Stimulated activated CD8-positive, alpha-beta memory T cell treated with anti-CD3 and anti-CD28 coated beads, Interleukin-4, amount 100 ng/mL, for 1 hour (primary cell): Measurements from ENCODE around the gene CD81.
"Not testable (repeated sequence)": the region's sequence is repeated elsewhere in the genome, so short reads cannot be mapped to it uniquely, and the experiment has no call there.

Source experiments
- DNase-seq, 2 donors: peaks; one replicate each; pipeline ENCODE4 v3.0.0-alpha.2; 2020; ENCODE audit warnings: low read depth in 2 of 2, low spot score in 1 of 2

Gene CD81

DNA sequence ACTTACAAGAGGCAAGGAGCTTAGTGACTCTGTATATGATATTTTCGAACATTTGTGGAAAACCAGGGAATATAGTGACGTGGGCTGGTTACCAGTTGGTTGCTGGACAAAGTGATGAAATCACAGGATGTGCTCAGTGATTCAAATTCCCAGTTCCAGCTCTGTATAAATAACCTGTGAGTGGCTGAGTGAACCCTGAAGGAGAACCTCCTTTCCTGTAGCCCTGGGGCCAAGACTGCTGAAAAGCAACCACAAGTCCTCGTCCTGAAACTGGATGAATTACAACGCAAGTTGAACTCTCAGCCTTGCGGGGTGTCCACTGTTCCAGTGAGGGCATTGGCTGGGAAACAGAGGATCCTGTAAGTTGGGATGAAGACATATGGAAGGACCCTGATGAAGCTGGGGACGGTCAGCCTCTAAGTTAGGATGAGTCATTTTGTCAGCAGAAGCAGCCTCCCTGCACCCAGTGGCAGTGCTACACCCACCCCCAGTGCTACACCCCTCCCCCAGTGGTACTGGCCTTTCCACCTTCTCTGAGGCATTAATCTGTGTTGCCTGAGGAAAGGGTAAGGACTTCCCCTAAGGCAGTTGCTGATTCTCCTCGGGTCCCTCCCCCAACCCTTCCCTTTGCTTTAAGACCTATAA, 22.0 kb upstream of the CD81 start:
- no peak for DNase-seq

GRCh38 chr11:2357246-2357645, 19.9 kb upstream of the CD81 start:
- no peak for DNase-seq

DNA sequence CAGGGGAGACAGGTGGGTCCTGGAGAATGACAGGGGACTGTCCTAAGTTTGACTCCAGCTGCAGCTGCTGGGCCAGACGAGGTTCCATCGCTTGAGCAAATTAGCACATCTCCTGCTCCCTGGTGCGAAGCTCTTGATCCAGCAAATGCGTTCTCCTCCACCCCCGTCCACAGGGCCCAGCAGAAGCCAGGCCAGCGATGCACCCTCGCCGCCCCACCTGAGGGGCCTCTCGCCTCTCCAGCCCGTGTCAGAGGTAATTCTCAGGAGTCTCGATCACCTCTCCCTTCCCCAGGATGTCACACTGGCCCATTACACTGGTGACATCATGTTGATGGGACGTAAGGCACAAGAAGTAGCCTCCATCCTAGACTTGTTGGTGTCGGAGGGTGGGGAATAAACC, 19.5 kb upstream of the CD81 start:
- DNase-seq: not testable (repeated sequence)

- no peak for DNase-seq
Observed at GRCh38 chr11:2358754-2359442, 18.2 kb upstream of the CD81 start.

- no peak for DNase-seq
Observed at GRCh38 chr11:2359557-2359956, 17.6 kb upstream of the CD81 start.

DNA sequence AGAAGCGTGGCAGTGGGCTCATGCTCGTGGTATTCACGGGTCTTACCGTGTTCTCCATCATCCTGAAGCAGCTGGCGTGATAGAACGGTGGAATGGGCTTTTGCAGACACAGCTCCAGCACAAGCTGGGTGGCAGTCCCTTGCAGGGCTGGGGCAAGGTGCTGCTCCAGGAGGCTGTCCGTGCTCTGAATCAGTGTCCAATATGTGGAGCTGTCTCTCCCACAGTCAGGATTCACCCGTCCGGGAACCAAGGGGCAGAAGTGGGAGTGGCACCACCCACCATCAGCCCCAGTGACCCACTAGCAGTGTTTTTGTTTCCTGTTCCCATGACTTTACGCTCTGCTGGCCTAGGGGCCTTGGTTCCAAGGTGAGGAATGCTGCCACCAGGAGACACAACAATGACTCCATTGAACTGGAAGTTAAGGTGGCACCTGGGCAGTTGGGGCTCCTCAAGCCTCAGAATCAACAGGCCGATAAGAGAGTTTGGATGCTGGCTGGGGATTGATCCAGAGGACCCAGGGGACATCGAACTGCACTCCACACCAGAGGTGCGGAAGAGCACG, 16.9 kb upstream of the CD81 start:
- DNase-seq: no peak

- DNase-seq: no peak
Observed at GRCh38 chr11:2361565-2361964, 15.5 kb upstream of the CD81 start.

DNA sequence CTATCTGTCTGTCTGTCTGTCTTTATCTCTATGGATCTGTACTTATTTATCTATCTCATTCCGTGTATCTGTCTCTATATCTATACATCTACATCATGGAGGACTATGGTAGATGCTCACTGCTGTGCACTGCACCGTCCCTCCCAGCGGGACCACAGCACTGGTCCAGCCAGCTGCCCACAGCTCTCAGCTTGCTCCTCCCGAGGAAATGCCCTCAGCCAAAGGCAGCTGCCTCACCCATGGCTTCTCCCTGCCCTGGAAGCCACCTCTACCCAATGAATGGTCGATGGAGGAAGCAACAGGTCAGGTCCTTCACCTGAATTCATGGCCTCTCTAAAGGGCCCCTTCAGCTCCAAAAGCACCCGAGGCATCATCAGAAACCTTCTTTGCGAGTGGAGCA, 14.7 kb upstream of the CD81 start:
- DNase-seq: no peak

DNA sequence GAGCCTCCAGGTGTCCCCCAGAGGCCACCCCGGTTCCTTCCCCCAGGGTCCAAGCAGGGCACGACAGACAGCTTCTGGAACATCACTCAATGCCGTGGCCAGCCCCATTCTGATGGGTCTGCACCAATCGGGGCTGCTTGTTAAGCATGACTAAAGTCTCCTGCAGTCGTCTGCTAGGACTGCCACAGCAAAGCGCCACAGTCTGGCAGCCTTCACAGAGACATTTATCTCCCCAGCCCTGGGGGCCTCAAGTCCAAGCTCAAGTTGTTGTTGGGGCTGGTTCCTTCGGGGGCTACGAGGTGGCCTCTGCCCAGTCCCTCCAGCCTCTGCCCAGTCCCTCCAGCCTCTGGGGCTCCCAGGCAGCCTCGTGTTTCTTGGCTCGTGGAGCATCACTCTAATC, 14.0 kb upstream of the CD81 start:
- DNase-seq: no peak

- DNase-seq: no peak
Observed at GRCh38 chr11:2363577-2364370, 13.3 kb upstream of the CD81 start.

DNA sequence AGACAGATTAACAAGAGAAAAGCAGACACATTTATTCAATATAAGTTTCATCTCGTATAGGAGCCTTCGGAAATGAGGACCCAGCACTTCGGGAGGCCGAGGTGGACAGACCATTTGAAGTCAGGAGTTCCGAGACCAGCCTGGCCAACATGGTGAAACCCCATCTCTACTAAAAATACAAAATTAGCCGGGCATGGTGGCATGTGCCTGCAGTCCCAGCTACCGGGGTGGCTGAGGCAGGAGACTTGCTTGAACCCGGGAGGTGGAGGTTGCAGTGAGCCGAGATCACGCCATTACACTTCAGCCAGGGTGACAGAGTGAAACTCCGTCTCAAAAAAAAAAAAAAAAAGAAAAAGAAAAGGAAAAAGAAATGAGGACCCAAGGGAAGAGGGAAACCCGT, 12.7 kb upstream of the CD81 start:
- DNase-seq: not testable (repeated sequence)

DNA sequence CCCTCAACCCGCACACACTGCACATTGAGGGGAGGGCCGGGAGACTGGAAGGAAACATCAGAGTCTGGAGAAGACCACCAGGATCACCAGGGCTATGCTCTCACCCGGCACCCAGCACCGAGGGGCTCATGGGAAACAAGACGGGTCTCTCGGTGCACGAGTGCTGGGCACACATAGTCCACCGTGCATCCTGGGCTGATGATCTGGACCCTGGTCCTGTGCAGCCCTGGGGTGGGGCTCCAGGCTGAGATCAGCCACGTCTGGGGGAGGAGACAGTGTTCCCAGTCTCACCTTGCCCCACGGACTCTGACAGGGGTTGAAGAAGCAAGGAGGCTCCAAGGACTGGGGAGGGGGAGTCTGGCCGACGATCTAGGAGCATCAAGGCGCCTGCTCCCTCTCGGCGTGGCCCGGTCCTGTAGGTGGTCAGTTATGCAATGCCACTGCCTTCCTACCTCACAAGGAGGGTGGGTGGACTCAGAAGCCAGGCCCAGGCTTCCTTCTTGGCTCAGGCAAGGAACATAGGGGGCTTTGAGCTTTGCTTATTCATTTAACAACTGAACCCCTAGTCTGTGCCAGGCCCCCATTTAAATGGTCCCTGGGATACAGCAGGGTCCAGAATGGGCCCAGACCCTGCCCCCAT, 11.4 kb upstream of the CD81 start:
- DNase-seq: no peak

DNA sequence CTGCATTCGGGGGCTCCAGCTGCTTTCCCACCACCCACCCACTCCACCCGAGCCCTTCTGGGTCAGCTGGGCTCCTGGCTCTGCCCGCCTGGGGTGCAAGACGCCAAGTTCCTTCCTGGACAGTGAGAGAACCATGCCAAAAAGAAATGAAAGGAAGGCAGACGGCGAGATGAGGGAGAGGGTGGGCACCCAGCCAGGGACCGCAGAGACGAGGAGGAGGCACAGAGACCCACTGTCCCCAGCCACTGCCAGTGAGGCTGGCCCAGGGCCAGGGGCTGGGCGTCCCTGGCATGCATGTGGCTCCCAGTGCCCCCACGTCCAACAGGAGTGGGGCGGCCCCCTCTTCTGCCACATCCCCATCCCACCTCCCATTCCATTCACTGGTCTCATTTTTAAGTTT, 10.8 kb upstream of the CD81 start:
- no peak for DNase-seq

- DNase-seq: no peak
Observed at GRCh38 chr11:2366733-2367132, 10.4 kb upstream of the CD81 start.

GRCh38 chr11:2367266-2368160, 9.6 kb upstream of the CD81 start:
- DNase-seq: no peak

DNA sequence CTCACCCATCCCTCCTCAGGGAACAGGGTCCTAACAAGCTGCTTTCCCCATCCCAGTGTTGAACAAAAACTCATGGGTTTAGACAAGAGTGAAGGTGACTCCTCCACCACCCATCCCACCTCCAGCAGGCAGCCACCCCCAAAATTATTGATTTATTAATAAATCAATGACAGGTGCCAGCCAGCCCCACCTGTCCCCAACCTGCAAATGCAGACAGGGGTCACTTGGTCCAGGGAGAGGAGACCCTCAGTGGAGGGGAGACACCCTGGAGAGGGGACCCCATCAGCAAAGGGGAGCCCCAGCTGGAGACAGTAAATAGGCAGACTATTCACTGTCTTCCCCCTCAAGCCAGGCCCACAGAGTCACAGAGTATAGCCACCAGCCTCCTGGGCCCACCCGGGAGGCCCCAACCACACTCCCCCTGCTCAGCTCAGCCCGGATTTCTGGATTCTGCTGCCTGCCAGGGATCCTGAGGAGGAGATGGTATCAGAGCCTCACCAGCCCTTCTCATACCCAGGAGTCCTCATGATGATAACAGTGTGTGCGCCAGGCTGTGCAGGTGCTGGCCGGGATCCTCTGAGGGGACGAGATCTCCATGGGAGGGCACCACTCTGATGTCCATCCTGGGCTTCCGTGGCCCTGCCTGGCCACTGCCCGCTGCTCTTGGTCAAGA, 8.8 kb upstream of the CD81 start:
- no peak for DNase-seq

DNA sequence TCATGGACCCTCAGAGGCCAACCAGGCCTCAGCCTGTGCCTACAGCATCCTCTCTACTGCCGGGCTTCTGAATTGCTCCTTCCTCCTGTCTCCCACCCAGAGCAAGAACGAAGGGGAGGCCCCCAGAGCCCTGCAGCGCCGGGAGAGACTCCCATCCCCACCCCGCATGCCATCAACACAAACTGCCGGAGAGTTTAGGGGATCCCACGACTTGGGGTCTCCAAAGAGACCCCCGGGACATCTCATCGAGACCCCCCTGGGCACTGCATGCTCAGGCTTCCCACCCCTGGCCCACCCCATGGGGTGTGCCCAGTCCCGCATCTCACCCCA, 8.3 kb upstream of the CD81 start:
- no peak for DNase-seq

DNA sequence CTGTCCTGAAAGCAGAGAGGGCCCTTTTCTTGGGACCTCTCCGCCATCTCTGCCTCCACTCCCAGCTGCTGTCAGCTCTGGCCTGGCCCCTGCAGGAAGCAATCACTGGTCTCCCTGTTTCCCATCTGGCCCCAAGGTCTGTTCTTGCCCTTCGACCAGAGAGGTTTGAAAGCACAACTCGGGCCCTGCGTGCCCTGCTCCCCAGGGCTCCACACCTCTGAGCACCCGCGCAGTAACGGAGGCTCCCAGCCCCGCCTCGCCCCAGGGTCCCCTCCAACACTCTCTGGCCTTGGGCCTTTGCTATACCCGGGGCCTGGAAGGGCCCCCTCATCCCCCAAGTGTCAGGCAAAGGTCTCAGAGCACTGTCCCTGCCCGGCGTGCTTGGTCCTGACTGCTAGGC, 7.8 kb upstream of the CD81 start:
- DNase-seq: no peak

- DNase-seq: no peak
Observed at GRCh38 chr11:2369896-2370295, 7.2 kb upstream of the CD81 start.
